ENCODE results near the gene NFATC4. TPM values are rescaled to one million over a fixed set of nuclear protein-coding genes. Genes with fewer than 3 reads are reported as not detected.
A peak's percentile ranks its signal among the peaks of the same experiment; 100 is the strongest.

NFATC4 gene
- total RNA-seq, 1 experiment from 2014 or later, result 7.6 TPM

- Histone ChIP-seq H3K4me3 (replicated peaks in 1 of 2; ENCODE audit: low read depth in 1 of 2, low read length in 2 of 2) (no peak overlapping the region), H3K27ac (ENCODE audit: low read depth, low read length) (no peak overlapping the region), H3K9ac (ENCODE audit: low read length) (no peak overlapping the region), H3K36me3 (ENCODE audit: control insufficient read depth in 1 of 2, insufficient read depth in 2 of 2, low read length in 2 of 2) (no peaks in the 10 kb centered on the region), H3K79me2 (ENCODE audit: insufficient read depth, low read length) (no peaks in the 10 kb centered on the region), H3K4me1 (ENCODE audit: control insufficient read depth in 1 of 2, insufficient read depth in 2 of 2, low read length in 2 of 2) (no peaks in the 10 kb centered on the region), H3K27me3 (ENCODE audit: insufficient read depth, low read length) (no peaks in the 10 kb centered on the region), H3K9me2 (ENCODE audit: insufficient read depth) (no peaks in the 10 kb centered on the region), H4K20me1 (ENCODE audit: insufficient read depth) (no peaks in the 10 kb centered on the region), H3K9me3 (ENCODE audit: control insufficient read depth in 1 of 2, insufficient read depth in 1 of 2, low read depth in 1 of 2, low read length in 2 of 2) (no peaks in the 10 kb centered on the region), H2AFZ (ENCODE audit: low read depth, low read length, poor library complexity, severe bottlenecking) (peak overlapping the region; percentile 34), H3K4me2 (ENCODE audit: low read length) (no peak overlapping the region)
- ChIA-PET POLR2A (interaction anchor here (1.0 kb wide), 1 partner anchor 17 kb away, joined by 3 read pairs; no protein-coding TSS in a partner anchor), RAD21 (ENCODE audit: low non-redundant PET in 1 of 2, low total read pairs in 2 of 2, uncharacterized antibody in 2 of 2, unreplicated experiment in 2 of 2) (no interaction called here), CTCF (interaction anchor here (3.5 kb wide), 1 partner anchor 78 kb away, joined by 11 read pairs; no protein-coding TSS in a partner anchor)
- DNase-seq (ENCODE audit: low read depth, low spot score) (peak; percentile 51), ATAC-seq (peak; percentile 92)
- intact Hi-C loops (cut with micrococcal nuclease), result loop anchor here (1.0 kb wide), 1 partner anchor 46 kb away; no protein-coding TSS in a partner anchor
- BruUV-seq (replicated peaks), result no TSS peak
- TF ChIP-seq TCF7L2 (IDR thresholded peaks at IDR 0.05; ENCODE audit: borderline replicate concordance, extremely low read depth, insufficient read depth, insufficient read length), result no peak
- TF ChIP-seq SIN3A (IDR thresholded peaks at IDR 0.05; ENCODE audit: low read depth), result no peak
- no peak for TF ChIP-seq CBX3 (IDR thresholded peaks at IDR 0.05; ENCODE audit: low read depth)
- no peak for TF ChIP-seq CEBPB (IDR thresholded peaks at IDR 0.05; ENCODE audit: low read depth)
- TF ChIP-seq EGR1 (IDR thresholded peaks at IDR 0.05; ENCODE audit: low read depth), result no peak
- TF ChIP-seq JUND (IDR thresholded peaks at IDR 0.05), result no peak
- peak; percentile 79 to 84 (median 81) for TF ChIP-seq CTCF (IDR thresholded peaks at IDR 0.05 in 2 of 3, conservative IDR thresholded peaks at IDR 0.05 in 1 of 3; ENCODE audit: borderline replicate concordance in 1 of 3, insufficient read depth in 1 of 3, low read depth in 2 of 3, low read length in 2 of 3)
- TF ChIP-seq REST (IDR thresholded peaks at IDR 0.05; ENCODE audit: low read depth), result no peak
- no peak for TF ChIP-seq POLR2A (IDR thresholded peaks at IDR 0.05; ENCODE audit: borderline replicate concordance, extremely low read depth, insufficient read depth, insufficient read length)
- TF ChIP-seq ZNF274 (IDR thresholded peaks at IDR 0.05; ENCODE audit: low read depth, low read length), result no peak
- no peak for TF ChIP-seq ELF1 (IDR thresholded peaks at IDR 0.05; ENCODE audit: borderline replicate concordance, low read depth)
- TF ChIP-seq ATF3 (IDR thresholded peaks at IDR 0.05), result no peak
- peak; percentile 32; the same call in 1 of the 2 replicates for TF ChIP-seq SP1 (IDR thresholded peaks at IDR 0.05; ENCODE audit: low read depth)
- TF ChIP-seq, protein P1, sequence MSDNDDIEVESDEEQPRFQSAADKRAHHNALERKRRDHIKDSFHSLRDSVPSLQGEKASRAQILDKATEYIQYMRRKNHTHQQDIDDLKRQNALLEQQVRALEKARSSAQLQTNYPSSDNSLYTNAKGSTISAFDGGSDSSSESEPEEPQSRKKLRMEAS (IDR thresholded peaks at IDR 0.05), result 0 out of 2 replicates have a peak, but pooled peaks have one; percentile 29
- no peak for TF ChIP-seq POLR2AphosphoS5 (IDR thresholded peaks at IDR 0.05; ENCODE audit: low read depth, low read length)
- no peak for TF ChIP-seq FOSL1 (IDR thresholded peaks at IDR 0.05; ENCODE audit: low read depth)
- no peak for TF ChIP-seq EZH2phosphoT487 (IDR thresholded peaks at IDR 0.05; ENCODE audit: borderline replicate concordance)
- TF ChIP-seq SRF (IDR thresholded peaks at IDR 0.05; ENCODE audit: low read depth), result no peak
- TF ChIP-seq YY1 (IDR thresholded peaks at IDR 0.05; ENCODE audit: extremely low read depth, insufficient replicate concordance, low read depth, low read length), result peak; percentile 26
- TF ChIP-seq RAD21 (IDR thresholded peaks at IDR 0.05; ENCODE audit: low read depth), result peak; percentile 61
These were observed 43.7 kb downstream of the NFATC4 start for GRCh38 chr14:24411443-24412389.
